HG03103 (cell line): ENCODE data around the gene RPL39.
"Not testable (repeated sequence)": the region's sequence is repeated elsewhere in the genome, so short reads cannot be mapped to it uniquely, and the experiment has no call there.

ENCODE experiments used
- ATAC-seq: cut with Tn5 transposase; IDR thresholded peaks from one replicate; pipeline ENCODE4 v1.9.1; 2021; ENCODE audit warnings: low read depth; ENCODE audit not compliant: unreplicated experiment

RPL39 gene

GRCh38 chrX:119791437-119792231 is at the start of gene RPL39:
RPL39 (minus strand) TSS chrX:119791630; CDS start chrX:119791576, 54 bp downstream.
- ATAC-seq, result peak; percentile 89

GRCh38 chrX:119833905-119834304 is 42.5 kb upstream of the RPL39 start:
- no peak for ATAC-seq

GRCh38 chrX:119828446-119828845 is 37.0 kb upstream of the RPL39 start:
- ATAC-seq, result no peak

- ATAC-seq, result no peak
These were observed 35.0 kb upstream of the RPL39 start for GRCh38 chrX:119826399-119826959.

GRCh38 chrX:119824221-119824620 is 32.8 kb upstream of the RPL39 start:
- ATAC-seq, result not testable (repeated sequence)

GRCh38 chrX:119821703-119822102 is 30.3 kb upstream of the RPL39 start:
- ATAC-seq, result peak; percentile 94

- ATAC-seq, result no peak
These were observed 25.8 kb upstream of the RPL39 start for GRCh38 chrX:119817130-119817690.

GRCh38 chrX:119816300-119816699 is 24.9 kb upstream of the RPL39 start:
- ATAC-seq, result no peak

GRCh38 chrX:119809185-119809666 is 17.8 kb upstream of the RPL39 start:
- ATAC-seq, result no peak

- not testable (repeated sequence) for ATAC-seq
These were observed 17.0 kb upstream of the RPL39 start for GRCh38 chrX:119808461-119808860.

- no peak for ATAC-seq
These were observed 11.1 kb upstream of the RPL39 start for GRCh38 chrX:119802546-119802945.

- no peak for ATAC-seq
These were observed 10.1 kb upstream of the RPL39 start for GRCh38 chrX:119801253-119802221.

GRCh38 chrX:119790977-119791436 is 423 bp downstream of the RPL39 start:
- ATAC-seq, result peak; percentile 20

- ATAC-seq, result no peak
These were observed 6.5 kb downstream of the RPL39 start for GRCh38 chrX:119784747-119785446.

GRCh38 chrX:119783026-119783425 is 8.4 kb downstream of the RPL39 start:
- no peak for ATAC-seq

GRCh38 chrX:119778829-119779228 is 12.6 kb downstream of the RPL39 start:
- no peak for ATAC-seq

- no peak for ATAC-seq
These were observed 15.8 kb downstream of the RPL39 start for GRCh38 chrX:119775517-119776238.

GRCh38 chrX:119769388-119769787 is 22.0 kb downstream of the RPL39 start:
- not testable (repeated sequence) for ATAC-seq

- not testable (repeated sequence) for ATAC-seq
These were observed 23.0 kb downstream of the RPL39 start for GRCh38 chrX:119768436-119768835.
